Neural progenitor cell (in vitro differentiated cells): ENCODE results near the gene WDR74.

Experiments used
- EZH2 ChIP-seq: fragments of 200-600 bp; sonication (generic); IDR thresholded peaks from 2 replicates; pipeline ENCODE4 v1.6.1; 2017; ENCODE audit warnings: antibody characterized with exemption, mild to moderate bottlenecking, moderate library complexity
- EZH2phosphoT487 ChIP-seq: fragments of 200-600 bp; sonication (generic); IDR thresholded peaks from 2 replicates; pipeline ENCODE4 v1.6.1; 2017; ENCODE audit warnings: antibody characterized with exemption
- TF ChIP-seq, protein P1 (sequence below): fragments of 200-600 bp; sonication (generic); IDR thresholded peaks from 2 replicates; pipeline ENCODE4 v1.5.1; 2017; ENCODE audit warnings: antibody characterized with exemption, mild to moderate bottlenecking

DNA sequence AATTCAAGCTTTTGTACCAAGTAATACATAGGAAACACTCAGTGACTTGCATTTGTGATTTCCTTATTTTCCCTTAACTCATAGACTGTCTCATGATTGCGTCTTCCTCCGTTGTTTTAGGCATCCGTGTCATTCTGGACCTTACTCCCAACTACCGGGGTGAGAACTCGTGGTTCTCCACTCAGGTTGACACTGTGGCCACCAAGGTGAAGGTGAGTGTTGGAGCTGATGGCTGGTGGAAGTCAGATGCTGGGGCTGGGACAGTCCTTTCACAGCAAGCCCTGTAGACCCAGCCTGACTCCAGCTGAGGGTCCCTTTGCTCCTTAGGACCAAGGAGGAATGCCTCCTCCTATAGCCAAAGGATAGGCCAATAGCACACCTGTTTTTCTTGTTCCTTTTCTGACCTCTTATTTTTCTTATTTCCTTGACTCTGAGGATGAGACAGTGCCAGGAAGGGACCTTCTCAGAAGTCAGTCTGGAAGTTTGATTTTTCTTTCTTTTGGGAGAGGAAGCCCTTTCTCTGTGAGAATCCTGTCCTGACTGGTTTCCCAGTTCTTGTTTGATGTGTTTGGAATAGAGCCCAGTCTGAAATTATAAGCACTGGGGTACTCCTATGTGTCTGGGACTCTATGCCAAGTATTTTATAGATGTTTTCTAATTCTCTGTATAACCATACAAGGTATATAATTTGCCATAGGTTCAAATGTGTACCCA, 43.6 kb upstream of the WDR74 start:
- TF ChIP-seq, protein P1, sequence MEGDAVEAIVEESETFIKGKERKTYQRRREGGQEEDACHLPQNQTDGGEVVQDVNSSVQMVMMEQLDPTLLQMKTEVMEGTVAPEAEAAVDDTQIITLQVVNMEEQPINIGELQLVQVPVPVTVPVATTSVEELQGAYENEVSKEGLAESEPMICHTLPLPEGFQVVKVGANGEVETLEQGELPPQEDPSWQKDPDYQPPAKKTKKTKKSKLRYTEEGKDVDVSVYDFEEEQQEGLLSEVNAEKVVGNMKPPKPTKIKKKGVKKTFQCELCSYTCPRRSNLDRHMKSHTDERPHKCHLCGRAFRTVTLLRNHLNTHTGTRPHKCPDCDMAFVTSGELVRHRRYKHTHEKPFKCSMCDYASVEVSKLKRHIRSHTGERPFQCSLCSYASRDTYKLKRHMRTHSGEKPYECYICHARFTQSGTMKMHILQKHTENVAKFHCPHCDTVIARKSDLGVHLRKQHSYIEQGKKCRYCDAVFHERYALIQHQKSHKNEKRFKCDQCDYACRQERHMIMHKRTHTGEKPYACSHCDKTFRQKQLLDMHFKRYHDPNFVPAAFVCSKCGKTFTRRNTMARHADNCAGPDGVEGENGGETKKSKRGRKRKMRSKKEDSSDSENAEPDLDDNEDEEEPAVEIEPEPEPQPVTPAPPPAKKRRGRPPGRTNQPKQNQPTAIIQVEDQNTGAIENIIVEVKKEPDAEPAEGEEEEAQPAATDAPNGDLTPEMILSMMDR: no peak
- TF ChIP-seq EZH2phosphoT487 (no peak), EZH2 (no peak)
